ENCODE data around the gene UIMC1.

The UIMC1 gene

GRCh38 chr5:176869501-176870109, 137.0 kb downstream of the UIMC1 start:
- no peak for DNase-seq (ENCODE audit: low spot score)

- DNase-seq (ENCODE audit: low spot score) = no peak
Observed at GRCh38 chr5:176868731-176869130, 137.8 kb downstream of the UIMC1 start.

- no peak for DNase-seq (ENCODE audit: low spot score)
Observed at GRCh38 chr5:176868126-176868525, 138.5 kb downstream of the UIMC1 start.

GRCh38 chr5:176866707-176867310, 139.8 kb downstream of the UIMC1 start:
- no peak for DNase-seq (ENCODE audit: low spot score)

GRCh38 chr5:176865964-176866363, 140.6 kb downstream of the UIMC1 start:
- DNase-seq (ENCODE audit: low spot score) = no peak

- no peak for DNase-seq (ENCODE audit: low spot score)
Observed at GRCh38 chr5:176864755-176865154, 141.8 kb downstream of the UIMC1 start.

- no peak for DNase-seq (ENCODE audit: low spot score)
Observed at GRCh38 chr5:176863765-176864098, 142.8 kb downstream of the UIMC1 start.

GRCh38 chr5:176863041-176863764, 143.4 kb downstream of the UIMC1 start:
- no peak for DNase-seq (ENCODE audit: low spot score)

- no peak for DNase-seq (ENCODE audit: low spot score)
Observed at GRCh38 chr5:176862330-176862995, 144.1 kb downstream of the UIMC1 start.

- DNase-seq (ENCODE audit: low spot score) = no peak
Observed at GRCh38 chr5:176861276-176861675, 145.3 kb downstream of the UIMC1 start.

- no peak for DNase-seq (ENCODE audit: low spot score)
Observed at GRCh38 chr5:176860381-176860780, 146.2 kb downstream of the UIMC1 start.

- no peak for DNase-seq (ENCODE audit: low spot score)
Observed at GRCh38 chr5:176859916-176860315, 146.7 kb downstream of the UIMC1 start.

- DNase-seq (ENCODE audit: low spot score) = no peak
Observed at GRCh38 chr5:176857894-176858273, 148.7 kb downstream of the UIMC1 start.

- DNase-seq (ENCODE audit: low spot score) = no peak
Observed at GRCh38 chr5:176857216-176857893, 149.2 kb downstream of the UIMC1 start.

GRCh38 chr5:176856746-176857145, 149.8 kb downstream of the UIMC1 start:
- no peak for DNase-seq (ENCODE audit: low spot score)

GRCh38 chr5:176855598-176855997, 151.0 kb downstream of the UIMC1 start:
- DNase-seq (ENCODE audit: low spot score) = no peak

All from CD4-positive, alpha-beta T cell treated with Interleukin-15 for 4 hours (primary cell).